Panc1 (cell line): Measurements from ENCODE around the gene ARHGAP32. TPM values are rescaled to one million over a fixed set of nuclear protein-coding genes. Genes with fewer than 3 reads are reported as not detected.

ENCODE experiments used
- total RNA-seq: library from RNA; stranded (reverse); gene quantifications from one replicate; pipeline ENCODE4 v1.2.1, GENCODE V29; 2021; ENCODE audit not compliant: unreplicated experiment

ARHGAP32 gene
- total RNA-seq, 1 experiment from 2014 or later: 44.6 TPM

Other genes with a start within 250 kb of the ARHGAP32 start
- 0.08 TPM for gene TP53AIP1, start 249.5 kb downstream of the ARHGAP32 start, total RNA-seq
- gene BARX2, start 183.5 kb upstream of the ARHGAP32 start, total RNA-seq: 3.9 TPM